ENCODE results near the gene SLX4IP. TPM values are rescaled to one million over a fixed set of nuclear protein-coding genes. Genes with fewer than 3 reads are reported as not detected.
A peak's percentile ranks its signal among the peaks of the same experiment; 100 is the strongest.

Gene SLX4IP
- total and polyA plus RNA-seq, 2 of the 13 experiments (the other 11 are each of a cell fraction or from before 2014, with no cell fraction given), result 3.6 to 7.3 TPM

DNA sequence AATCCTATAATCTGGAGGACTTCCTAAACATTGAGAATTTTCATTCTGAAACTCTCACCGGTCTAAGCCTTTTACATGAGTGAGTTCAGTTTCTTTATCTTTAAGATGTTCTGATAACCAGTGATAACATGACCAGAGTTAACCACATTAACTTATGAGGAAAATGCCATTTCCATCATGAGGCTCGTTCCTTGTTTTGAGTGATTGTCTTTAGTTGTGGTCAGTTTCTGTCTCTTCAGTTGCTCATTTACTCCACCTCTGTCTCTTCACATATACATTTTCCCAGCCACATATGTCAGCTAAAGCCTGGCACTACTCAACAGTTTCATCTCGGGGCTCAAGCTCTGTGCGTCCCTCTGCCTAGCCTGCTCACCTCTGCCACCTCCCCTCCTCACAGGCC is 168.3 kb downstream of the SLX4IP start (continued):
- TF ChIP-seq ISL2 (CRISPR knock-in tag; IDR thresholded peaks at IDR 0.05), result no peak

DNA sequence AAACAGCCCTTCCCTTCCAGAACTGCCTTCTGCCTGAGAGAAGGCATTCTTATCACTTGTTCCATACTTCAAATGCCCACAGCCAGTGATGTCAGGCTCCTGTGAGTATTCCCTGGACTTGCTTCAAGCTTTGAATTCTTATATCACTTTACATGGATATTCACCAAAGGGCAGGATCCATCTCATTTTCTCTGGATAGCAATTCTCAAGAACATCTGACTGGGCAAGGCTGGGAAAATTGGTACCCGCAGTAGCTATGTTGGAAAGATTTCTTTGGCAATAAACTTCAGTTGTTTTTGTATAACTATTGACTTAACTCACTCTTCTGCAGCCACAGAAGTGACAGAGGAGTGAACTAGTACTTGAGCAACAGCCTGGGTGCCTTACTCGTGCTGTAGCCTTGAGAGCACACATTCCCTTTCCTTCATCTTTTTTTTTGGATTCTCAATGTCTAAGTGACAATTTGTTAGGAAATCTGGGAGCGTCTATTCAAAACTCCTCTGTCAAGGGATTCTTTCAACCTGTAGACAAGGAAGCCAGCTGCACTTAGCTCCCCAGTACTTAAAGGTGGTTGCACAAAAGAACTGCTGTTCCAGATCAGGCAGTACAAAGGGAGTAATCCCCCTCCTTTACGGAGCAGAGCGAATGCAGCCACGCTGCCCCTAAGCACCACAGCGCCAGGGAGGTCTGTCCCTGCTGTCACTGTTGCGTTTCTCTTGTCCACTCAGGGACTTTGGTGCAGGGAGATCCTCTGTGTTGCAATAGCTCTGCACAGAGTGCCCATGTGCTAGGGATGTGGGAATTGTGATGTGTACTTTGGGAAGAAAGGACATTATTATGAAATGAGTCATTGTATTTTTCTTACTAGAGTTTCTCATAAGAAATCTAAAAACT is 169.1 kb downstream of the SLX4IP start:
- FAIRE-seq, result peak; percentile 97
- POLR2A ChIA-PET, result interaction anchor here (0.9 to 4.3 kb wide), 10 partner anchors 11 to 169 kb away, joined by 3 to 43 read pairs (median 4); partner anchors contain the start of genes JAG1, MKKS and SLX4IP
- ATAC-seq, result peak; percentile 100
- TF ChIP-seq JDP2 (CRISPR knock-in tag; IDR thresholded peaks at IDR 0.05; ENCODE audit: borderline replicate concordance), result no peak
- peak; percentile 99 for TF ChIP-seq MIER3 (CRISPR knock-in tag; IDR thresholded peaks at IDR 0.05; ENCODE audit: borderline replicate concordance)
- no peak for TF ChIP-seq TEAD2 (CRISPR knock-in tag; IDR thresholded peaks at IDR 0.05)
- no peak for TF ChIP-seq POLR2AphosphoS2 (IDR thresholded peaks at IDR 0.05; ENCODE audit: low read depth, low read length)
- TF ChIP-seq, protein P1, sequence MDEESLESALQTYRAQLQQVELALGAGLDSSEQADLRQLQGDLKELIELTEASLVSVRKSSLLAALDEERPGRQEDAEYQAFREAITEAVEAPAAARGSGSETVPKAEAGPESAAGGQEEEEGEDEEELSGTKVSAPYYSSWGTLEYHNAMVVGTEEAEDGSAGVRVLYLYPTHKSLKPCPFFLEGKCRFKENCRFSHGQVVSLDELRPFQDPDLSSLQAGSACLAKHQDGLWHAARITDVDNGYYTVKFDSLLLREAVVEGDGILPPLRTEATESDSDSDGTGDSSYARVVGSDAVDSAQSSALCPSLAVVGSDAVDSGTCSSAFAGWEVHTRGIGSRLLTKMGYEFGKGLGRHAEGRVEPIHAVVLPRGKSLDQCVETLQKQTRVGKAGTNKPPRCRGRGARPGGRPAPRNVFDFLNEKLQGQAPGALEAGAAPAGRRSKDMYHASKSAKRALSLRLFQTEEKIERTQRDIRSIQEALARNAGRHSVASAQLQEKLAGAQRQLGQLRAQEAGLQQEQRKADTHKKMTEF (CRISPR knock-in tag; IDR thresholded peaks at IDR 0.05), result peak; percentile 98
- peak; percentile 93; the same call in 1 of the 2 replicates for TF ChIP-seq SIN3A (IDR thresholded peaks at IDR 0.05; ENCODE audit: borderline replicate concordance, low read depth, low read length)
- no peak for TF ChIP-seq ZNF703 (CRISPR knock-in tag; IDR thresholded peaks at IDR 0.05; ENCODE audit: borderline replicate concordance)
- TF ChIP-seq ZNF562 (CRISPR knock-in tag; IDR thresholded peaks at IDR 0.05; ENCODE audit: borderline replicate concordance), result no peak
- TF ChIP-seq PAWR (CRISPR knock-in tag; IDR thresholded peaks at IDR 0.05; ENCODE audit: borderline replicate concordance), result no peak
- TF ChIP-seq SMAD1 (CRISPR knock-in tag; IDR thresholded peaks at IDR 0.05; ENCODE audit: borderline replicate concordance, low read depth), result peak; percentile 92; the same call in 1 of the 2 replicates
- TF ChIP-seq, protein P2, sequence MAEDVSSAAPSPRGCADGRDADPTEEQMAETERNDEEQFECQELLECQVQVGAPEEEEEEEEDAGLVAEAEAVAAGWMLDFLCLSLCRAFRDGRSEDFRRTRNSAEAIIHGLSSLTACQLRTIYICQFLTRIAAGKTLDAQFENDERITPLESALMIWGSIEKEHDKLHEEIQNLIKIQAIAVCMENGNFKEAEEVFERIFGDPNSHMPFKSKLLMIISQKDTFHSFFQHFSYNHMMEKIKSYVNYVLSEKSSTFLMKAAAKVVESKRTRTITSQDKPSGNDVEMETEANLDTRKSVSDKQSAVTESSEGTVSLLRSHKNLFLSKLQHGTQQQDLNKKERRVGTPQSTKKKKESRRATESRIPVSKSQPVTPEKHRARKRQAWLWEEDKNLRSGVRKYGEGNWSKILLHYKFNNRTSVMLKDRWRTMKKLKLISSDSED (CRISPR knock-in tag; IDR thresholded peaks at IDR 0.05), result no peak
- peak; percentile 99 for TF ChIP-seq RCOR2 (CRISPR knock-in tag; IDR thresholded peaks at IDR 0.05)
- peak; percentile 82; the same call in 1 of the 2 replicates for TF ChIP-seq ZNF747 (CRISPR knock-in tag; IDR thresholded peaks at IDR 0.05; ENCODE audit: borderline replicate concordance)
- TF ChIP-seq, protein P3, sequence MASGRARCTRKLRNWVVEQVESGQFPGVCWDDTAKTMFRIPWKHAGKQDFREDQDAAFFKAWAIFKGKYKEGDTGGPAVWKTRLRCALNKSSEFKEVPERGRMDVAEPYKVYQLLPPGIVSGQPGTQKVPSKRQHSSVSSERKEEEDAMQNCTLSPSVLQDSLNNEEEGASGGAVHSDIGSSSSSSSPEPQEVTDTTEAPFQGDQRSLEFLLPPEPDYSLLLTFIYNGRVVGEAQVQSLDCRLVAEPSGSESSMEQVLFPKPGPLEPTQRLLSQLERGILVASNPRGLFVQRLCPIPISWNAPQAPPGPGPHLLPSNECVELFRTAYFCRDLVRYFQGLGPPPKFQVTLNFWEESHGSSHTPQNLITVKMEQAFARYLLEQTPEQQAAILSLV (CRISPR knock-in tag; IDR thresholded peaks at IDR 0.05; ENCODE audit: borderline replicate concordance), result peak; percentile 87; the same call in 1 of the 2 replicates
- TF ChIP-seq ZNF232 (CRISPR knock-in tag; IDR thresholded peaks at IDR 0.05; ENCODE audit: borderline replicate concordance), result no peak
- no peak for TF ChIP-seq MBNL3 (CRISPR knock-in tag; conservative IDR thresholded peaks at IDR 0.05)
- TF ChIP-seq GABPB1 (CRISPR knock-in tag; IDR thresholded peaks at IDR 0.05), result peak; percentile 50; the same call in 1 of the 2 replicates

More for the DNA sequence above, 169.1 kb downstream of the SLX4IP start:
- Histone ChIP-seq H3K36me3 (replicated peaks in 1 of 2; ENCODE audit: control insufficient read depth in 1 of 2, insufficient read depth in 2 of 2, low read length in 2 of 2) (peaks cover under 1 to 7% of the 10 kb centered on the region in 2 experiments; a peak in 4 of 5 replicates), H3K4me1 (ENCODE audit: insufficient read depth, low read length) (peaks cover 31% of the 10 kb centered on the region), H3K27me3 (ENCODE audit: control insufficient read depth in 1 of 2, insufficient read depth in 2 of 2, low read length in 2 of 2) (no peaks in the 10 kb centered on the region), H4K20me1 (ENCODE audit: insufficient read depth, low read length) (no peaks in the 10 kb centered on the region), H2AFZ (ENCODE audit: low read length) (no peak overlapping the region), H3K4me2 (ENCODE audit: low read depth, low read length) (peak overlapping the region; percentile 75), H3K9ac (ENCODE audit: insufficient read depth, low read depth, low read length) (peak overlapping the region; percentile 66), H3K4me3 (replicated peaks in 1 of 3; ENCODE audit: insufficient read depth in 1 of 3, low read depth in 2 of 3, low read length in 3 of 3) (peak overlapping the region; percentile 6 to 54 (median 9); a peak in 3 of 6 replicates), H3K79me2 (ENCODE audit: insufficient read depth, low read length) (no peaks in the 10 kb centered on the region), H3K27ac (ENCODE audit: extremely low read length, insufficient read depth, low read length) (peak overlapping the region; percentile 76), H3K9me3 (ENCODE audit: low read length) (no peaks in the 10 kb centered on the region)
- CTCF ChIA-PET (ENCODE audit: low intra/inter-chr PET ratio, low total read pairs), result no interaction called here
- BruUV-seq (replicated peaks), result TSS peak; percentile 98
- in situ Hi-C loops (cut with HindIII; ENCODE audit: extremely low pct_ligation_motif_present, low pct_unique_long_range_greater_than_20kb), result no loop called here
- WGBS (ENCODE audit: low lambda C conversion rate), result 6% methylated on average over 8 of the region's 8 CpGs
- peak; percentile 99 for DNase-seq (ENCODE audit: low spot score)
- intact Hi-C loops (cut with micrococcal nuclease; ENCODE audit: unreplicated experiment), result loop anchor here (1.0 to 2.0 kb wide), 3 partner anchors 39 to 67 kb away; no protein-coding TSS in a partner anchor
